ENCODE measurements around the gene CLBA1.
"Not testable (repeated sequence)": the region's sequence is repeated elsewhere in the genome, so short reads cannot be mapped to it uniquely, and the experiment has no call there.

CLBA1 gene

GRCh38 chr14:105026033-105026785, 40.6 kb downstream of the CLBA1 start:
- H3K27ac ChIP-seq = no peak overlapping the region
- TF ChIP-seq, protein P1, sequence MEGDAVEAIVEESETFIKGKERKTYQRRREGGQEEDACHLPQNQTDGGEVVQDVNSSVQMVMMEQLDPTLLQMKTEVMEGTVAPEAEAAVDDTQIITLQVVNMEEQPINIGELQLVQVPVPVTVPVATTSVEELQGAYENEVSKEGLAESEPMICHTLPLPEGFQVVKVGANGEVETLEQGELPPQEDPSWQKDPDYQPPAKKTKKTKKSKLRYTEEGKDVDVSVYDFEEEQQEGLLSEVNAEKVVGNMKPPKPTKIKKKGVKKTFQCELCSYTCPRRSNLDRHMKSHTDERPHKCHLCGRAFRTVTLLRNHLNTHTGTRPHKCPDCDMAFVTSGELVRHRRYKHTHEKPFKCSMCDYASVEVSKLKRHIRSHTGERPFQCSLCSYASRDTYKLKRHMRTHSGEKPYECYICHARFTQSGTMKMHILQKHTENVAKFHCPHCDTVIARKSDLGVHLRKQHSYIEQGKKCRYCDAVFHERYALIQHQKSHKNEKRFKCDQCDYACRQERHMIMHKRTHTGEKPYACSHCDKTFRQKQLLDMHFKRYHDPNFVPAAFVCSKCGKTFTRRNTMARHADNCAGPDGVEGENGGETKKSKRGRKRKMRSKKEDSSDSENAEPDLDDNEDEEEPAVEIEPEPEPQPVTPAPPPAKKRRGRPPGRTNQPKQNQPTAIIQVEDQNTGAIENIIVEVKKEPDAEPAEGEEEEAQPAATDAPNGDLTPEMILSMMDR (conservative IDR thresholded peaks at IDR 0.05) = no peak

DNA sequence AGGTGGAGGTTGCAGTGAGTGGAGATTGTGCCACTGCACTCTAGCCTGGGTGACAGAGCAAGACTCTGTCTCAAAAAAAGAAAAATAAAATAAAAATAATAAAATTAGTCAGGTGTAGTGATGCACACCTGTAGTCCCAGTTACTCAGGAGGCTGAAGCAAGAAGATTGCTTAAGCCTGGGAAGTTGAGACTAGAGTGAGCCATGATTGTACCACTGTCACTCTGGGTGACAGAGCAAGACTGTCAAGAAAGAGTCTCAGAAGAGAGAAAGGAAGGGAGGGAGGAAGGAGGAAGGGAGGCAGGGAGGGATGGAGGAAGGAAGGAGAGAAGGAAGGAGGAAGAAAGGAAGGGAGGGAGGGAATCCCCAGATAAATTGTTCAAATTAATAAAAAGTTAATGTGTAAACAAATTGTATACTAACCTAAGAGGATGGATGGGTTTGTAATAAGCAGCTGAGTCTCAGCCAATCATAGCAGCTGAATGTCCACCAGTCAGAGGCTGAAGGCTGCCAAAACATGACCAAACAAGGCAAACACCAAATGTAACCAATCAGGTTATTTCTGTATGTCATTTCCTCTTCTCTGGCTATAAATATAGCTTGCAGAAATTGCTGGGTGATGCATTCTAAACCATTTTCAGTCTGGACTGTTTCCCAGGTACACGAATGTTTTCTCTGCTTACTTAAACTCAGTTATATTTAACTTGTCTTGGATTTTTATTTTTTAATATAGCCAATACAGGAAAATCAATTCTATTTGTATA, 41.4 kb downstream of the CLBA1 start:
- TF ChIP-seq ZFX (IDR thresholded peaks at IDR 0.05) = no peak
- peak overlapping the region; percentile 25 for H3K27ac ChIP-seq

GRCh38 chr14:105027718-105028117, 42.1 kb downstream of the CLBA1 start:
- peak overlapping the region; percentile 25 for H3K27ac ChIP-seq

DNA sequence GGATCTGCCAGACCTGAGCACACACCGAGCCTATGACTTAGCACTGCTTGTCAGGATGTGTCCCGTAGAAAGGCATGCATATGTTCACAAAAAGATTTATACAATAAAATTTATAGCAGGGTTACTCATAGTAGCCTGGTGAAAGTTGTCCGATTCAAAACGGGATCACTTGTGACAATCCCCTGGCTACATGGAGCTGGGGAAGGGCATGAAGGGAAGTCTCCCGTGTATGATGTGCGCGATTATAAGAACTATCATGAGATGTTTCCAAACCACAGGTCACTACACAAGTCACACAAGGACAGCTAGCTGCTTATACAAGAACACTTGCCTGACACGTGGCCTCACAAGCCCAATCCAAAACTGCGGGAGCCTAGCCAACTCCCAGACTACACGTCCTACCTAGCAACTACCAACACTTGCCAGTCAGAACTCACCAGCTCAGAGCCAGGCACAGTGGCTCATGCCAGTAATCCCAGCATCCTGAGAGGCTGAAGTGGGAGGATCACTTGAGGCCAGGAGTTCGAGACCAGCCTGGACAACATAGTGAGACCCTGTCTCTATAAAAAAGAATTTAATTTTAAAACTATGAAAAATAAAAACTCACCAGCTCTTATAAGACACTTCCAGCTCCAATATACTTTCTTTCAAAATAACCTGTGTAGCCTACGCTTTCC, 42.8 kb downstream of the CLBA1 start:
- no peak overlapping the region for H3K27ac ChIP-seq

DNA sequence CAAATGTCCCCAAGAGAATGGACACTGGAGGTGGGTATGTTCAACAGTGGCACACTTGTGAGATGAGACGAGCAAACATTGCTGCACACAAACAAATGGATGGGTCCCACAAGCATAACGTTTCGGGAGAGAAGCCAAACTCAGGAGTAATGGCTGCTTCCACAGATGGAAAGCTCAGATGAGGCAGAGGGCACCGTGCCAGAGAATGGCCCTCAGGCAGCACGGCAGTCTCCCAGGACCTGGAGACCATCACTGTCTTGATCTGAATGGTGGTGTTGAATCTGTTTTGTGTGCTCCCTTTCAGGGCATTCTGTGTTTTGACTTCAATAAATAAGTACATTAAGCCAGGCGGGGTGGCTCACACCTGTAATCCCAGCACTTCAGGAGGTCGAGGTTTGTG, 43.8 kb downstream of the CLBA1 start:
- H3K27ac ChIP-seq = no peak overlapping the region
- TF ChIP-seq, protein P1 (conservative IDR thresholded peaks at IDR 0.05) = no peak
- no peak for TF ChIP-seq ZFX (IDR thresholded peaks at IDR 0.05)

More for the DNA sequence above, 42.8 kb downstream of the CLBA1 start:
- TF ChIP-seq, protein P1 (conservative IDR thresholded peaks at IDR 0.05) = no peak
- no peak for TF ChIP-seq ZFX (IDR thresholded peaks at IDR 0.05)

DNA sequence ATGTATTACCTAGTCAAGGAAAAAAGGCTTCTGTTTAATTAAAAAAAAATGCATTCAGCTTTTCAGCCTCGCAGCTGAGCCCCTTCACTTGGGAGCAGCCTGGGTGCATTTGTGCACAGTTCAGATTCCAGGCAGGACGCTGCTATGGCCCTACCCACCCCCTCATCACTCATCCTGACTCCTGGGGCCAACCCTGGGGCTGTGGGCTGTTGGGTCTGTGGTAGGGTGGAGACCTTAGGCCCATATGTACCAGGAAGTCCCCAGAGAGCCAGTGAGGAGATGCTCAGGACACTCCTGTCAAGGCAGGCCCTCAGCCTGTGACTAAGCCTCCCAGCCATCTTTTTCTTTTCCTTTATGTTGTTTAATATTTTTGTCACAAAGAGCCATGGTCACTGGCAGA, 44.6 kb downstream of the CLBA1 start:
- TF ChIP-seq ZFX (IDR thresholded peaks at IDR 0.05) = no peak
- TF ChIP-seq, protein P1 (conservative IDR thresholded peaks at IDR 0.05) = no peak
- no peak overlapping the region for H3K27ac ChIP-seq

DNA sequence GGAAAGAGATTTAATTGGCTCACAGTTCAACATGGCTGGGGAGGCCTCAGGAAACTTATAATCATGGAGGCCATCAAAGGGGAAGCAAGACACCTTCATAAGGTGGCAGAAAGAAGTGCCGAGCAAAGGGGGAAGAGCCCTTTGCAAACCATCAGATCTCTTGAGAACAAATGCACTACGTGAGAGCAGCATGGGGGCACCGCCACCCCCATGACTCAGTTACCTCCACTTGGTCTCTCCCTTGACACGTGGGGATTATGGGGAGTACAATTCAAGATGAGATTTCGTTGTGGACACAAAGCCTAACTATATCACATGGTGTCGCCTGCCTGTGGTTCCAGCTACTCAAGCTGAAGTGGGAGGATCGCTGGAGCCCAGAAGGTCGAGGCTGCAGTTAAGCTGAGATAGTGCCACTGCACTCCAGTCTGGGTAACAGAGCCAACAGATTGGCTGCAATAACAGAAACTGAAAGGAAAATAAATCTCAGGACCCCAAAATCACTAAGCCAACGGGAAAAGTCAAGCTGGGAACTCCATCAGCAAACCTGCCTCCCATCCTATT, 45.3 kb downstream of the CLBA1 start:
- no peak overlapping the region for H3K27ac ChIP-seq
- TF ChIP-seq ZFX (IDR thresholded peaks at IDR 0.05) = no peak
- TF ChIP-seq, protein P1 (conservative IDR thresholded peaks at IDR 0.05) = no peak

GRCh38 chr14:105032451-105032901, 46.9 kb downstream of the CLBA1 start:
- not testable (repeated sequence) for H3K27ac ChIP-seq

GRCh38 chr14:105033412-105033900, 47.9 kb downstream of the CLBA1 start:
- not testable (repeated sequence) for H3K27ac ChIP-seq

All from C4-2B (cell line).